Measurements from ENCODE around the gene CRTAC1.

- no peak for TF ChIP-seq CTCF (IDR thresholded peaks at IDR 0.05)
- no peak for TF ChIP-seq ATF1 (CRISPR knock-in tag; IDR thresholded peaks at IDR 0.05)
- TF ChIP-seq MAX (CRISPR knock-in tag; IDR thresholded peaks at IDR 0.05): no peak
- TF ChIP-seq PRRX2 (CRISPR knock-in tag; IDR thresholded peaks at IDR 0.05): no peak
- TF ChIP-seq ZNF232 (CRISPR knock-in tag; IDR thresholded peaks at IDR 0.05): no peak
- TF ChIP-seq NR2C2 (CRISPR knock-in tag; IDR thresholded peaks at IDR 0.05): no peak
- TF ChIP-seq FOXK1 (CRISPR knock-in tag; IDR thresholded peaks at IDR 0.05): no peak
These were observed 109.6 kb downstream of the CRTAC1 start for GRCh38 chr10:97920865-97921264.

Data from WTC11 (cell line).